Measurements from ENCODE around the gene ACOT12.

- no peak for TF ChIP-seq CTCF (IDR thresholded peaks at IDR 0.05)
- TF ChIP-seq EP300 (IDR thresholded peaks at IDR 0.05): no peak
- no peak for TF ChIP-seq POLR2A (IDR thresholded peaks at IDR 0.05)
Measured at GRCh38 chr5:81305785-81306184, 88.1 kb downstream of the ACOT12 start.
